Raji (cell line): ENCODE results near the gene CDRT15.

Experiments used
- POLR2A ChIP-seq: IDR thresholded peaks from 2 replicates; pipeline ENCODE4 v1.6.1; 2011; ENCODE audit warnings: low read depth, low read length, control low read depth; ENCODE audit not compliant: insufficient read depth

CDRT15 gene

GRCh38 chr17:14198013-14198412, 38.6 kb downstream of the CDRT15 start:
- TF ChIP-seq POLR2A = no peak

GRCh38 chr17:14197586-14197985, 39.1 kb downstream of the CDRT15 start:
- no peak for TF ChIP-seq POLR2A

- no peak for TF ChIP-seq POLR2A
Measured at GRCh38 chr17:14197057-14197456, 39.6 kb downstream of the CDRT15 start.

- TF ChIP-seq POLR2A = no peak
Measured at GRCh38 chr17:14196377-14196997, 40.2 kb downstream of the CDRT15 start.
